HCEC 1CT (cell line): ENCODE measurements around the gene XBP1.
"Not testable (repeated sequence)": the region's sequence is repeated elsewhere in the genome, so short reads cannot be mapped to it uniquely, and the experiment has no call there.

ENCODE experiments used
- DNase-seq: peaks from one replicate; pipeline ENCODE4 v3.0.0-alpha.2; 2017

XBP1 gene

DNA sequence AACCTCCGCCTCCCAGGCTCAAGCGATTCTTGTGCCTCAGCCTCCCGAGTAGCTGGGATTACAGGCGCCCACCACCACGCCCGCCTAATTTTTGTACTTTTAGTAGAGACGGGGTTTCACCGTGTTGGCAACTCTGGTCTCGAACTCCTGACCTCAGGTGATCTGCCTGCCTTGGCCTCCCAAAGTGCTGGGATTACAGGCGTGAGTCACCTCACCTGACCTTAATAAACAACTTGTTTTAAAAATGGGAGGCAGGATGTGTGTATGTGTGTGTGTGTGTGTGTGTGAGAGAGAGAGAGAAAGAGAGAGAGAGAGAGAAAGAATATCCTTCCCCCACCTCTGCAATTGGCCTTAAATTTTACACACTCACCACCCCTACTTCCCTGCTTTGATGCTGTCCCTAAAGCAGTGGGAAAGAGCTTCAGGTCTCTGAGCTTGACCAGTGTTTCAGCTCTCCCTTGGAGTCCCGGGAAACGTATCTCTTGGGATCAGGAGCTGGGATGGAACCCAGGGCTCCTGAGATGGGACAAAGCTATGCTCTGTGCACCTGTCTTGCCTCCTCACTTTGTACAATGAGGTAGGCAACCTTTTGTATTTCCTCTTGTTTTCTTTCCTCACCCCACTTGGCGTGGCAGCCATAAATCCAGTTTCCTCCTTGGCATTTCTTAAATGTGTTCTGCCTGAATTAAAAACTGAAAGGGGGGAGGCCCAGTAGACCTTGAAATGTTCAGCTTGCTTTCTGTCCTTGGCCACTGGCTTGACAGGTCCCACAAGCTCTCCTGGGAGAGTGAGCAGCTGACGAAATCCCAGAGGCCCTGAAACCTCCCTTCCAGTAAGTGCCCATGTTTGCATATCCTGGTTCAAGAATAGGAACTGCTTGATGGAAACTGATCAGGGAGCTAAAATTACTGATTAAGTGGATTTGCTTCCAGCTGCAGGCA, 17.8 kb upstream of the XBP1 start:
- no peak for DNase-seq

DNA sequence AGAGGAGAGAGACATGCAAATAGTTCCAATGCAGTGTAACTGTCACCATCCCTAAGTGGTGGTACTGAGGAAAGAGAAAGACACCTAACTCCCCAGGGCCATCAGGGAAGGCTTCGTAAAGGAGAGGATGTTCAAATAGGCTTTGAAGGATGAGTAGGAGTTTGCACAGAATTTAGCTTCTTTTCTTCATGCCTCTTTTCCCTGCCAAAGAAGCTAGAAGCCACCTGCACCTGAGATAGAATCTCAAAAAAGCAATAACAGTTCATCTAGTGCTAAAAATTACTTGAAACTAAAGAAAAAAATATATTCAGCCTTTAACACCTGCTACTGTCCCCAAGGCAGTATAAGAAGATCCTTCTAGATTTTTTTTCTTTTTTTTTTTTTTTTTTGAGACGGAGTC, 16.7 kb upstream of the XBP1 start:
- no peak for DNase-seq

DNA sequence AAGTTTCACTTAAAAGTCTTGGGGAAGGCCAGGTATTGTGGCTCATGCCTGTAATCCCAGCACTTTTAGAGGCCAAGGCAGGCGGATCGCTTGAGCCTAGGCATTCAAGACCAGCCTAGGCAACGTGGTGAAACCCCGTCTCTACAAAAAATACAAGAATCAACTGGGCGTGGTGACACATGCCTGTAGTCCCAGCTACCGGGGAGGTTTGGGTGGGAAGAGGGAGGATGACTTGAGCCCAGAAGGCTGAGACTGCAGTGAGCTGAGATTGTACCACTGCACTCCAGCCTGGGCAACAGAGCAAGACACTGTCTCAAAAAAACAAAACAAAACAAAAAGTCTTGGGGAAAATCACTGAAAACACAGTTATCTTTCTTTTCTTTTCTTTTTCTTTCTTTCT, 15.4 kb upstream of the XBP1 start:
- no peak for DNase-seq

DNA sequence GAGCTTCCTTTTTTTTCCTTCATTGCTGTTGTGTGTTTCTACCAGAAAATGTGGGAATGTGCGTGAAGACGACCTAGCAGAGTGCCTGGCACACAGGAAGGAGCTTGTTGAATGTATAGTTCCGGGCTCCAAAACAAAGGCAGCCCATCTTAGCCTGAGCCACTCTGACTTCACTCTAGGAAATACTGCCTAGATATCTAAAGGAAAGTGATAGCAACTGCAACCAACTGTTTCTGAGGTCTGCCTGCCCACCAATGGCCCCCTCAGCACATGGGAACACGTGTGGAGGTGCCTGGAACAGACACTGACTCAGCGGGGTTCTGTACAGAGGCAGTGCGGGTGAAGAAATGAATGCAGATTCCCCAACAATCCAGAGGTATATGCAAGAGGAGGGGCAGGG, 14.7 kb upstream of the XBP1 start:
- DNase-seq, result no peak

DNA sequence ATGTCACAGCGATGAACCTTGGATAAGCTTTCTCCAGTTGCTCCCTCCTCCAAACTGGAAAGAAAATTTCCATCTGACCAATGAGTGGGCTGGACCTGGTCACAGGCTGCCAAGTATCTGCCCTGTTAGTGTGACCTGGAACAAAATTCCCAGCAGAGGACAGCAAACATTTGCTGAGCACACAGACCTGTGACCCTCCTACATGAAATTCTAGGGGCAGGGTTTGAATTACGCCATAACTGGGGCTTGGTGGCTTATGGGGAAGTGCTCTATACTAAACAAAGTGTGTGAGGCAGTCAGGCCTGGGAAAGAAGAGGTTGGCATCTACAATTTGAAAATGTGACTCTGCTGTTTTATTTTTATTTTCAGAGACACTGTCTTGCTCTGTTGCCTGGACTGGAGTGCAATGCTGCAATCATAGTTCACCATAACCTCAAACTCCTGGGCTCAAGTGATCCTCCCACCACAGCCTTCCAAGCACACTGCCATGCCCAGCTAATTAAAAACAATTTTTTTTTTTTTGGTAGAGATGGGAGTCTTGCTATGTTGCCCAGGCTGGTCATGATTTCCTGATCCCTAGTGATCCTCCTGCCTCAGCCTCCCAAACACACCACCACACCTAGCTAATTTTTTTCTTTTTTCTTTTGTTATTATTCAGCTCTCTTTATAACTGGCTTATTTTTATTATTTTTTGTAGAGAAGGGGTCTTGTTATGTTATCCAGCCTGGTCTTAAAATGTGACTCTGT, 13.6 kb upstream of the XBP1 start:
- no peak for DNase-seq

DNA sequence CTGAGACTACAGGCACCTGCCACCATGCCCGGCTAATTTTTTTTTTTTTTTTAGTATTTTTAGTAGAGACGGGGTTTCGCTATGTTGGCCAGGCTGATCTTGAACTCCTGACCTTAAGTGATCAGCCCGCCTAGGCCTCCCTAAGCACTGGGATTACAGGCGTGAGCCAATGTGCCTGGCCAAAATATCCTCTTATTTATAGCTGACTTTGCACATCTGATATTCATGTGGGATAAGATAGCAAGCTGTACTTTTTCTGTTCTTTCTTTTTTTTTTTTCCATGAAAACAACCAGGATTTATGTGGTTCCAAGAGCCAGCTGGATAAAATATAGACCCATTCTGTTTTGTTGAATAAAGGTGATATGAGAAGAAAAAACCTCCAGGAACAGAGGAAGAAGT, 12.1 kb upstream of the XBP1 start:
- DNase-seq, result no peak

DNA sequence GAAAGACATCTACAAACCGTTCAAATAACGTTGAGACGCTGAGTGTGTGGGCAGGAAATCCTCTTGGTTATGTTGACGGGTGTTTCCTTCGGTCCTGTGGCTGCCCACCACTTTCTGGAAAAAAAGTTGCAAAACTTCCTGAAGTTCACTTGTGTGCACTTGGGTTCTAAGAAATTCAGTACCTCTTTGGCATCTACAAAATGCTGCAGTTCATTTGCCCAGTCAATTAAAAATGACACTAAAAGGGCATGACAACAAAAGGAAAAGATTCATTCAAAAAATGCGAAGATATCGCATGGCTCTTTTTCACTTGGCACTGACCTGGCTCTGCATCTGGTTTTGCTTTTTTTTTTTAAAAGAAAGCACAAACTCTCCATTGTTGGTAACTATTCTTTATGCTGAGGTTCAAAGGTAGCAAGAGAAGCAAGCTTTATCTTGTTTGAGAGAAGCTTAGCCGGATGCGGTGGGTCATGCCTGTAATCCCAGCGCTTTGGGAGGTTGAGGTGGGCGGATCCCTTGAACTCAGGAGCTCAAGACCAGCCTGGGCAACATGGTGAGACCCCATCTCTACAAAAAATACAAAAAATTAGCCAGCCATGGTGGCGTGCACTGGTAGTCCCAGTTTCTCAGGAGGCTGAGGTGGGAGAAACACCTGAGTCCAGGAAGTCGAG, 10.6 kb upstream of the XBP1 start:
- no peak for DNase-seq

DNA sequence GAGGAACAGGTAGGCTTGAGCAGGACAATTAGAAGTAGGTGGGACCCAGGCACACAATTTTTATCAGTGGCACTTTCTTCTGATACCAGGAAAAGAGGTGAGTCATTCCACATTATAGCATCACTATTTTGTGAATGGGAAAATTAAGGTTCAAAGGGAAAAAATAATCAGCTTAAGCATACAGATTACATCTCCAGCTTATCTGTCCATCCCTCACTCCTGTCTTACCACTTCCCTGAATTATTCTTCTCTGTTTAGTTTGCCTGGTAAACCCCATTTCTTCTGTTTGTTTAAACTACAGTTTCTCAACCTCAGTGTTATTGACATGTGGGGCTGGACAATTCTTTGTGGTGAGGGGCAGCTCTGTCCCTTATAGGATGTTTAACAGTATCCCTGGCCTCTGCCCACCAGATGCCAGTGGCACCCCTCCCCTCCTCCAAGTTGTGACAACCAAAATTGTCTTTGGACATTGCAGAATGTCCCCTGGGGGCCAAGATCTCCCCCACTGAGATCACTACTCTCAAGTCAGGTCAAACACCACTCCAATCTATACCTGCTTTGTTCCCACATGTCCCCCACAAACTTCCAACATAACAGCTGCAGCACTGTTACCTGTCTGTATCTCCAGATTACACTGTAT, 8.5 kb upstream of the XBP1 start:
- no peak for DNase-seq

DNA sequence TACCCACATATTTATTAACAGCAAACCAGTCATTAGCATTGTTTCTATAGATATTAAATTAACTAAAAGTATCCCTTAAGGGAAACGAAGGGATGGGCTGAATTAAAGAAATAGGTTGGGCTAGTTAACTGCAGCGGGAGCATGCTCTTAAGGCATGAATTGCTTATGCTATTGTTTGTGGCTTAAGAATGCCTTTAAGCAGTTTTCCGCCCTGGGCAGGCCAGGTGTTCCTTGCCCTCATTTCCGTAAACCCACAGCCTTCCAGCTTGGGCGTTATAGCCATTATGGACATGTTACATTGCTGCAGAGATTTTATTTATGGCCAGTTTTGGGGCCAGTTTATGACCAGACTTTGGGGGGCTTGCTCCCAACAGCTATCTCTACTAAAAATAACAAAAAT, 5.1 kb upstream of the XBP1 start:
- DNase-seq, result not testable (repeated sequence)

DNA sequence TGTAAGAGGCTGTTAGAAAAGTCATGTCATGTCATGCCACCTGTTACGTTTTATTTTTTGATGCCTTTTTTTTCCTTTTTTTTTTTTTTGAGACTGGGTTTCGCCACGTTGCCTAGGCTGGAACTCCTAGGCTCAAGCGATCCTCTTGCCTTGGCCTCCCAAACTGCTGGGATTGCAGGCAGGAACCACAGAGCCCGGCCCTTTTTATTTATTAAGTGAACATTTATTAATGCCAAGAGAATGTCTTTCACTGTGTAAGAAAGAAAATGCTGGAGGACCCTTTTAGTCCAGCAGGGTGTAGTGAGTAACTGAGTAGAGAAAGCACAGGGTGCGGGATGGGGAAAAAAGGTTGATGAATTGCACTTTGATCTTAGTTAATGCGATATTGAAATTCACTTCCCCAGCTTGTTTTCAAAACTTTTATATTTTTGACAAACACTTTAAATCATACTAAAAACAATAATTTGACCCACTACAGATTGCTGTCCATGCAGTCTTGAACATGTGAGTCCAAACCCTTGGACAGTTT, 2.3 kb upstream of the XBP1 start:
- DNase-seq, result no peak

DNA sequence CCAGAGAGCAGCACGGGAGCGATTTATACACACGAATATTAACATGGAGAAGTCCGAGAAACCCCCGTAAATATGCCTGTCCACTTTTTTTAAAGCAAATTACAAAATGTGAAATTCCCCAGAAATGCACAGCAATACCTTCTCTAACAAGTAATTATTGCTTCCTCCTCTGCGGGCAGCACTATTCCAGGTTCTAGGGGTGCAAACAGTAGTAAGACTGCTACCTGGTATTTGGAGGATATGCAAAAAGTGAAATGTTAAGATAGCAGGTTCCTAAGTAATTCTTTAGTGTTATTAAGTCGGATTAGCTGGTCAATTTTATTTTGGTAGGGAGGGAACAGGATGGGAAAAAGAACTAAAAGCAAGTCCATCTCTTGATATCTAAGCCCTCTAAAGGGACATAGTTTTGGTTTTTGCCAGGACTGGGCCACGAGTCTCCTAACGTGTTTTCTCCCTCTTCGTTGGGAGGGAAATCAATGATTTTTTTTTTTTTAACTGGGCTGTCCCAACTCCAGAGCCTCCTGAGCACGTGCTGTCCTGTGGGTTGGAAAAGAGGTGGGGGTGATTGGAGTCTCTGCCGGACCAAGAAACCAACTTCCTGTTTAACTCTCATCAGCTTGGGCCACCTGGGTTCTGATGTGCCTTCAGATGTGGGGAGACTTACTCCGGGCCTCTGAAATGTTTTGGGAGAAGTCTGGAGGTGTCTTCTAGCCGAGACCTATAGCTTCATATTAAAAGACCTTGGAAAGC, 1.7 kb upstream of the XBP1 start:
- no peak for DNase-seq

DNA sequence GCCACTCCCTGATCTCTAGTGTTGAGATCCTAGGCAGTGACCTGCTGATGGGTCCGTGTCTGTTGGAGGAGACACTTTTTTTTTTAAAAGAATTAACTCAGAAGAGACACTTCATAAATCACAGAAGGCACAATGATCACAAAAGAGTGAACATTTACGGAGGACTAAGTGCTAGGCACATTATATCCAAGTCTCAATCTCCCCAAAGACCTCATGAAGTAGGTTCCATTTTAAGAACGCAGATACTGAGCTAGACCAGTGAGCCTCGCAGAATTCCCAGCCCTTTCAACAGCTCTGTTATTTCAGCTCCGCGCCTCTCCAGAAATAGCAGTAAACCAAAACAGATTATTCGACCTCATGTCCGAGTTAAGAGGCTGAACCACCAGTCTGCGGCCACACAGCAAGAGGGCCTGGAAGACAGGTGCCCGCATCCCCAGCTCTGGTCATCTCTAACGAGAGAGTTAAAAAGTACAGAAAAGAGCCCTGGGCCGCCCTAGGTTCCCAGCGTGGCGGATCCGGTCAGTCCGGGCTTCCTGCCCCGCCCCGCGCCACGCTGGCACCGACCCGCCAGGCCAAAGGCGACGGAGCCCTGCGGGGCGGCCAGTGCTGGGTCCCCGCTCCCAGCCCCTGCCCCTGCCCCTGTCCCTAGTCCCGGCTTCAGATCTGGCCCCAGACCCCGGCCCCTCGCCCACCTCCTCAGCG, 612 bp downstream of the XBP1 start:
- DNase-seq, result peak; percentile 52

DNA sequence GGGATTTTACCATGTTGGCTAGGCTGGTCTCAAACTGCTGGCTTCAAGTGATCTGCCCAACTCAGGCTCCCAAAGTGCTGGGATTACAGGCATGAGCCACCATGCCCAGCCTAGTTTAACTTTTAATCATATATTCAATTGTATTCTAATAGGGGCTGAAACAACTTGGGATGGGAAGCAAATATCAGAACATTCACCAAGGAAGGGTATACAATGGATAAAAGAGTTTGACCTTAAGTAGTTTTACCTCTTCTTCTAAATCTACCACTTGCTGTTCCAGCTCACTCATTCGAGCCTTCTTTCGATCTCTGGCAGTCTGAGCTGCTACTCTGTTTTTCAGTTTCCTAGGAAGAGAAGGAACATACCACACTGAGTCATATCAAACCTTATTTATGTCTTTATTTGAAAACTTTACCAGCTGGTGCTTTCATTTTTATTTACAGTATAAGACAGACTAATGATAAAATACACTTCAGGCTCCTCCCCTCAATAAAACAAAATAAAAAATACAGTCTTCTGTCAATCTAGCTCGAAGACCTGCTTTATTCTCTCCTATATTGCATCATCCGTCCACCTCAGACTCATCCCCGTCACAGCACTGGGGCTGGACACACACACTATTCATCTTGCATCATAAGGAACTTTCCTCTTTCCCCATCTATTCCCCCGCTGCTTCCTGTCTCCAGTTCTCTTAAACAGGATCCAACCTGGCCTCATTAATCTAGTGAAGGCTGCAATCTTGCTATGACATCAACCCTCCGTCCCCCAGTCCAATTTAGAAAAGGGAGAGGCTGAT, 1.4 kb downstream of the XBP1 start:
- DNase-seq, result peak; percentile 90

DNA sequence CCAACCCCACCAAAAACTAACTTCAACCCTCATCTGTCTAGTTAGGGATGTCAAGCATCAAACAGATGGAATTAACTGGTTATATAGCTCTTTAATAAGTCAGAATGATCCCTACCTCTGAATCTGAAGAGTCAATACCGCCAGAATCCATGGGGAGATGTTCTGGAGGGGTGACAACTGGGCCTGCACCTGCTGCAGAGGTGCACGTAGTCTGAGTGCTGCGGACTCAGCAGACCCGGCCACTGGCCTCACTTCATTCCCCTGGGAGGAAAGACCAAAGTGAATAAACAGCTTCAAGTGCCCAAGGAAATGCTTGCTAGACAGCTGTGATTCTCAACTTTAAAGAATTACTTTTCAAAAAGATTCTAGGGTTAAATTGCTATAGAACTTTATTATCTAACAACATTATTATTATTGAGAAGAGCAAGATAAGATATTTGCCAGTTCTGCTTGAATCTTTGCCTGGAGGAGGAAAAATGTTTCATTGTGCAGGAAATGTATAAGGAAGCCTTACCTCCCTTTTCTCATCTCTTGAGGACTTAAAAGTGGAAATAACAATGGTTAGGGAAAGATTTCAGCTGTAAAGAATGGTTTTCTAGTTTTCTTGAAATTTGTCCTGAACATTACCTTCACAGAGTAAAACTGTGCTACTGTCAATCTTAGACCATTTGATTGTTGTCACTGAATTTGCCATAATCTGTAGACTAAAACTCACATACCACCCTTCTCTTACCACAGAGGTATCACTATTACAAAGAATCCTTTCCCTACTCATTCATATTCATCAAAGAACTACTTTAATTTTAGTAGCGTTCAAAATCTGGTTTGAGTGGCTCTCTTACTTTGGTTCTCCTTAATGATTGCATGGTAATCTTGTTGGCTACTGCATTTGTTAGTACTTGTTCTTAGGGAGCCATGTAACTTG, 4.2 kb downstream of the XBP1 start:
- no peak for DNase-seq

DNA sequence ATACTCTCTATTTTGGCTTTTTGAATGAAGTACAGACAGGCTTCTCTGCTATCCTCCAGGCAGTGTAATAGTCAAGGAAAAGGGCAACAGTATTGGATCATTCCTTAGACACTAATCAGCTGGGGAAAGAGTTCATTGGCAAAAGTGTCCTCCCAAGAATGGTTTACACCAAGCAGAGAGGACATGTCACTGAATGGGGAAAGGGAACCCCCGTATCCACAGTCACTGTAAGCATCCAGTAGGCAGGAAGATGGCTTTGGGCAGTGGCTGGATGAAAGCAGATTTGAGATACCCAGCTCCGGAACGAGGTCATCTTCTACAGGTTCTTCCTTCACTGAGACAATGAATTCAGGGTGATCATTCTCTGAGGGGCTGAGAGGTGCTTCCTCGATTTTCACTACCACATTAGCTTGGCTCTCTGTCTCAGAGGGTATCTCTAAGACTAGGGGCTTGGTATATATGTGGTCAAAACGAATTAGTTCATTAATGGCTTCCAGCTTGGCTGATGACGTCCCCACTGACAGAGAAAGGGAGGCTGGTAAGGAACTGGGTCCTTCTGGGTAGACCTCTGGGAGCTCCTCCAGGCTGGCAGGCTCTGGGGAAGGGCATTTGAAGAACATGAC, 5.2 kb downstream of the XBP1 start:
- DNase-seq, result no peak

DNA sequence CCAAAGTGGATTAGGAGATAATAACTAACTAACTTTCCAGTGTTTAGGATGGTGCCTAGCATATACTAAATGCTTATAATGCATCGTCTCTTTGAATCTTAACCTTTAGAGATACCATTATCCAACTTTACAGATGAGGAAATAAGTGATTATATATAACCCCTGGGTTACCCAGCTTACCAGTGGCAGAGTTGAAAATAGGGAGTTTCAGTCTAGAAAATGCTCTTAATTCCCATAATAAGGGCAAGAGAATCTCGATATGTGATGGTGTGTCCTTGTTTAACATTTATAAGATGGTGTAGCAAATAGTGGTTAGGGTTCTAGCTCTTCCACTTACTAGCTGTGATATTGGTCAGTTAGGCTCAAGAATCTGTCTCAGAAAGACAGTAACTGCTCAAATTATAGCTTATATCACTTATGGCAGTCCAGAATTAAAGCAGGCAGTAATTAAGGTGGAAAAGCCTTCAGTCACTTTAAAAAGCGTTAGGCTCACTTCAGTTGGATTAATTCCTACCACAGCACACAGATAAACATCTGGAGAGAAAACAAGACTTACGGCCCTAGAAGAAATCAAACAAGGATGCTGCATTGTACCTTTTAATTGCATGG, 6.3 kb downstream of the XBP1 start:
- no peak for DNase-seq

DNA sequence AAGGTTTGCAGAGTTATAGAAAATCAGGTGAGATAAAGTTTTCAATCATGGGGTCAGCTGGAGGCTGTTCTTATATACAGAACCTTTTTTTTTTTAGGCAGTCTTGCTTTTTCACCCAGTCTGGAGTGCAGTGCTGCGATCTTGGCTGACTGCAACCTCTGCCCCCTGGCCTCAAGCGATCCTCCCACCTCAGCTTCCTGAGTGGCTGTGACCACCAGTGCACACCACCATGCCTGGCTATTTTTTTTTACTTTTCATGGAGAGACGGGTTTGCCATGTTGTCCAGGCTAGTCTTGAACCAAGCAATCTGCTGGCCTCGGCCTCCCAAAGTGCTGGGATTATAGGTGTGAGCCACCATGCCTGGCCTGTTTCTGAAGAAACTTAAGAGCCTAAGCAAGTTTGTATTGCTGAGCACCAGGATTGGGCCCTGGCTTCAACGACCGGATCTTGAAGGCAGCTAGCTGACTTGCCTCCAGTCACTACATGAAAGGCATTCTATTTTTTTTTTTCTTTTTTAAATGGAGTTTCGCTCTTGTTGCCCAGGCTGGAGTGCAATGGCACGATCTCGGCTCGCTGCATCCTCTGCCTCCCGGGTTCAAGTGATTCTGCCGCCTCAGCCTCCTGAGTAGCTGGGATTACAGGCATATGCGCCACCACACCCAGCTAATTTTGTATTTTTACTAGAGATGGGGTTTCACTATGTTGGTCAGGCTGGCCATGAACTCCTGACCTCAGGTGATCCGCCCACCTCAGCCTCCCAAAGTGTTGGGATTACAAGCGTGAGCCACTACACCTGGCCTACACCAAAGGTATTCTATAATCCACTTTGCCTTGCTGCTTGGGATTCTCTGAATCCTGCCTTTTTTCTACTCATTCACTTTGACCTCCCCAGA, 7.6 kb downstream of the XBP1 start:
- DNase-seq, result no peak
